Measurements from ENCODE around the gene R3HDM4. TPM values are rescaled to one million over a fixed set of nuclear protein-coding genes. Genes with fewer than 3 reads are reported as not detected.
"Not testable (repeated sequence)": the region's sequence is repeated elsewhere in the genome, so short reads cannot be mapped to it uniquely, and the experiment has no call there.

The R3HDM4 gene
- total RNA-seq, 1 experiment from 2014 or later, result 54.0 TPM

- no peaks in the 10 kb centered on the region for H3K27me3 Mint-ChIP-seq (ENCODE audit: unreplicated experiment)
- no peak for TF ChIP-seq CTCF (IDR thresholded peaks at IDR 0.05; ENCODE audit: unreplicated experiment)
- intact Hi-C loops (cut with micrococcal nuclease; ENCODE audit: unreplicated experiment), result no loop called here
- DNase-seq, result no peak
- no peaks in the 10 kb centered on the region for H3K9me3 Mint-ChIP-seq (ENCODE audit: low read depth, unreplicated experiment)
- no TSS peak for BruUV-seq (replicated peaks)
- H3K27ac Mint-ChIP-seq (ENCODE audit: unreplicated experiment), result no peak overlapping the region
- no peak overlapping the region for H3K4me3 Mint-ChIP-seq (ENCODE audit: low read depth, unreplicated experiment)
- CTCF ChIA-PET, result interaction anchor here (0.5 to 0.7 kb wide), 2 partner anchors 127 to 373 kb away, joined by 3 to 4 read pairs; no protein-coding TSS in a partner anchor
- peaks cover 24% of the 10 kb centered on the region for H3K36me3 Mint-ChIP-seq (ENCODE audit: insufficient read depth, unreplicated experiment)
- no peaks in the 10 kb centered on the region for H3K4me1 Mint-ChIP-seq (ENCODE audit: low read depth, unreplicated experiment)
Observed at GRCh38 chr19:879711-880438, 33.1 kb downstream of the R3HDM4 start.

- H3K9me3 Mint-ChIP-seq (ENCODE audit: low read depth, unreplicated experiment); H3K27me3 Mint-ChIP-seq (ENCODE audit: unreplicated experiment); H3K27ac Mint-ChIP-seq (ENCODE audit: unreplicated experiment); H3K4me1 Mint-ChIP-seq (ENCODE audit: low read depth, unreplicated experiment); intact Hi-C loops (cut with micrococcal nuclease; ENCODE audit: unreplicated experiment); H3K4me3 Mint-ChIP-seq (ENCODE audit: low read depth, unreplicated experiment); BruUV-seq (replicated peaks); DNase-seq: not testable (repeated sequence)
- CTCF ChIA-PET, result interaction anchor here (0.6 to 0.7 kb wide), 2 partner anchors 9 to 372 kb away, joined by 4 to 5 read pairs; no protein-coding TSS in a partner anchor
- H3K36me3 Mint-ChIP-seq (ENCODE audit: insufficient read depth, unreplicated experiment), result peaks cover 20% of the 10 kb centered on the region
Observed at GRCh38 chr19:878751-879561, 34.1 kb downstream of the R3HDM4 start.

GRCh38 chr19:877992-878660 is 34.9 kb downstream of the R3HDM4 start:
- H3K4me1 Mint-ChIP-seq (ENCODE audit: low read depth, unreplicated experiment); BruUV-seq (replicated peaks); H3K9me3 Mint-ChIP-seq (ENCODE audit: low read depth, unreplicated experiment); H3K27me3 Mint-ChIP-seq (ENCODE audit: unreplicated experiment); H3K4me3 Mint-ChIP-seq (ENCODE audit: low read depth, unreplicated experiment); DNase-seq; CTCF ChIA-PET; H3K27ac Mint-ChIP-seq (ENCODE audit: unreplicated experiment); intact Hi-C loops (cut with micrococcal nuclease; ENCODE audit: unreplicated experiment): not testable (repeated sequence)
- H3K36me3 Mint-ChIP-seq (ENCODE audit: insufficient read depth, unreplicated experiment), result peaks cover 11% of the 10 kb centered on the region

GRCh38 chr19:876780-877314 is 36.2 kb downstream of the R3HDM4 start:
- no peak for DNase-seq
- intact Hi-C loops (cut with micrococcal nuclease; ENCODE audit: unreplicated experiment), result no loop called here
- TF ChIP-seq CTCF (IDR thresholded peaks at IDR 0.05; ENCODE audit: unreplicated experiment), result no peak
- BruUV-seq (replicated peaks), result no TSS peak
- no peak overlapping the region for H3K4me3 Mint-ChIP-seq (ENCODE audit: low read depth, unreplicated experiment)
- no peaks in the 10 kb centered on the region for H3K4me1 Mint-ChIP-seq (ENCODE audit: low read depth, unreplicated experiment)
- H3K9me3 Mint-ChIP-seq (ENCODE audit: low read depth, unreplicated experiment), result no peaks in the 10 kb centered on the region
- CTCF ChIA-PET, result no interaction called here
- no peaks in the 10 kb centered on the region for H3K27me3 Mint-ChIP-seq (ENCODE audit: unreplicated experiment)
- H3K27ac Mint-ChIP-seq (ENCODE audit: unreplicated experiment), result no peak overlapping the region
- peaks cover 19% of the 10 kb centered on the region for H3K36me3 Mint-ChIP-seq (ENCODE audit: insufficient read depth, unreplicated experiment)

- TF ChIP-seq CTCF (IDR thresholded peaks at IDR 0.05; ENCODE audit: unreplicated experiment), result no peak
- H3K4me3 Mint-ChIP-seq (ENCODE audit: low read depth, unreplicated experiment), result no peak overlapping the region
- no peaks in the 10 kb centered on the region for H3K27me3 Mint-ChIP-seq (ENCODE audit: unreplicated experiment)
- CTCF ChIA-PET, result no interaction called here
- peaks cover 19% of the 10 kb centered on the region for H3K36me3 Mint-ChIP-seq (ENCODE audit: insufficient read depth, unreplicated experiment)
- no peak for DNase-seq
- H3K4me1 Mint-ChIP-seq (ENCODE audit: low read depth, unreplicated experiment), result no peaks in the 10 kb centered on the region
- no TSS peak for BruUV-seq (replicated peaks)
- intact Hi-C loops (cut with micrococcal nuclease; ENCODE audit: unreplicated experiment), result no loop called here
- no peak overlapping the region for H3K27ac Mint-ChIP-seq (ENCODE audit: unreplicated experiment)
- no peaks in the 10 kb centered on the region for H3K9me3 Mint-ChIP-seq (ENCODE audit: low read depth, unreplicated experiment)
Observed at GRCh38 chr19:876089-876488, 36.9 kb downstream of the R3HDM4 start.
